Activated naive CD8-positive, alpha-beta T cell treated with anti-CD3 and anti-CD28 coated beads, Interleukin-2, amount 10 ng/mL, durations not matched to agents 7 days and 5 days (primary cell): ENCODE data around the gene SCN5A. TPM values are rescaled to one million over a fixed set of nuclear protein-coding genes. Genes with fewer than 3 reads are reported as not detected.
A peak's percentile ranks its signal among the peaks of the same experiment; 100 is the strongest.

Experiments used
- ATAC-seq: fragments of 150-1000 bp; cut with Tn5 transposase; one replicate; pipeline ENCODE4 v1.10.0; 2021; ENCODE audit warnings: low read depth, moderate library complexity
- POLR2A ChIA-PET: fragments of 350-600 bp; sonication (Branson Sonifier 250); formaldehyde crosslinking; loops from one replicate; lab custom pipeline; 2021; ENCODE audit warnings: antibody characterized with exemption; lab: Charles Lee
- DNase-seq: peaks from one replicate; pipeline ENCODE4 v3.0.0; 2021
- H3K27ac Mint-ChIP-seq: one replicate; pipeline ENCODE4 v1.8.0; 2022; ENCODE audit warnings: mild to moderate bottlenecking, mixed read lengths
- H3K27me3 Mint-ChIP-seq: one replicate; pipeline ENCODE4 v1.8.0; 2022; ENCODE audit warnings: mild to moderate bottlenecking, moderate library complexity, mixed read lengths
- H3K36me3 Mint-ChIP-seq: one replicate; pipeline ENCODE4 v1.8.0; 2021; ENCODE audit warnings: mild to moderate bottlenecking, mixed read lengths
- H3K4me1 Mint-ChIP-seq: one replicate; pipeline ENCODE4 v1.8.0; 2021; ENCODE audit warnings: mixed read lengths
- H3K4me3 Mint-ChIP-seq: one replicate; pipeline ENCODE4 v1.8.0; 2022; ENCODE audit warnings: mild to moderate bottlenecking, moderate library complexity, mixed read lengths
- H3K9me3 Mint-ChIP-seq: one replicate; pipeline ENCODE4 v1.8.0; 2021; ENCODE audit warnings: mixed read lengths
- total RNA-seq, 2 experiments: library from RNA; stranded (reverse); gene quantifications; one replicate each; pipeline ENCODE4 v1.2.3, GENCODE V29; 2021

The SCN5A gene
- total RNA-seq, 2 experiments from 2014 or later, result 0.28 to 0.53 TPM

DNA sequence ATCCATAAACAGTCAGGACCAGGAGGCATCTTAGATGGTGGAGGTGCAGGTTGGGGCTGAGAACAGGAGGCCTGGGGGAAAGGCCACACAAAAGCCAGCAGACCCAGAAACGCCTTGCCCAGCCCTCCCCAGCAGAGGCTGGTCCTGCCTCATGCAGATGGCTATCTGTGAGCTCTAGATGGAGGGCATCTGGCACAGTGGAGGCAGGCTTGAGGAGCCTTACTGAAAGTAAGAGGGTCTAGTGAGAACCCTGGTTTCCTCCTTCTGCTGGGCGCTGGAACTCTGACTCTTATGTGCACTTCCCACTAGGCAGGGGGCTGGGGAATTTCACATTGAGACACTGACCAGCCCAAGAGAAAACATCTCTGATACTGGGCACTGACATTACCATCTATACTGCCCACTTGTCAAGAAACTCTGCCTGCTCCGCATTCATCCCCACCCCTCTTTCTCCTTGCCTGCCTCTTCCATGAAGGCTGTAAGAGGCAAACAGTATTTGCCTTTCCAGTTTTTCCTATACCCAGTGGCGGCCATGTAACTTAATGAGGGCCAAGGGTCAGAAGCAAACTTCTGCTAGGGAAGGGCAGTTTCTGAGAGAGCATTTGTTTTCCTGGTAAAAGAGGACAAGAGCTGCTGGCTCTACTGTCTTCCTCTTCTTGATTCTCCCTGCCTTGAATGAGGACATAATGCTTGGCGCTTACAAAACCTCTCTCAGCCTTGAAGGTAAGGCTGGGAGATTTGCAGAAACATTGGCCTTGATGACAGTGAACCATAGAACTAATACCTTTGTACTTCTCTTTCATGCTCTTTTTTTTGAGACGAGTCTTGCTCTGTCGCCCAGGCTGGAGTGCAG, 4.4 kb upstream of the SCN5A start:
- ATAC-seq, result no peak
- H3K27ac Mint-ChIP-seq, result no peak overlapping the region
- no peak for DNase-seq
- peaks cover 24% of the 10 kb centered on the region for H3K27me3 Mint-ChIP-seq
- POLR2A ChIA-PET, result no interaction called here
- no peak overlapping the region for H3K4me3 Mint-ChIP-seq
- H3K4me1 Mint-ChIP-seq, result peaks cover 4% of the 10 kb centered on the region
- H3K9me3 Mint-ChIP-seq, result no peaks in the 10 kb centered on the region
- no peaks in the 10 kb centered on the region for H3K36me3 Mint-ChIP-seq

DNA sequence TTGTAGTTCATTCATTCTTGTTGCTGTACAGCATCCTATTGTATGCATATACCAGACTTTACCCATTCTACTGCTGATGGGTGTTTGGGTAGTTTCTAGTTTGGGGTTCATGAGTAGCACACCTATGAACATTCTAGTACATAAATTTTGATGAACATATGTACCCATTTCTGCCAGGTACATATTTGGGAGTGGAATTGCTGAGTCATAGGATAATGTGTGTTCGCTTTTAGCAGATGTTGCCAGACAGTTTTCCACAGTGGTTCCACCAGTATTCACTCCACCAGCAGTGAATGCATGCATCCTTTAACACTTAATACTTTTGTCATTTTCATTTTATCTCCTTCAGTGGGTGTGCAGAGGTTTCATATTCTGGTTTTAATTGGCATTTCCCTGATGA, 3.4 kb upstream of the SCN5A start:
- Mint-ChIP-seq H3K4me3 (no peak overlapping the region), H3K27me3 (peaks cover 21% of the 10 kb centered on the region), H3K4me1 (peaks cover 6% of the 10 kb centered on the region), H3K9me3 (no peaks in the 10 kb centered on the region), H3K36me3 (no peaks in the 10 kb centered on the region), H3K27ac (no peak overlapping the region)
- POLR2A ChIA-PET, result no interaction called here
- no peak for ATAC-seq
- no peak for DNase-seq

DNA sequence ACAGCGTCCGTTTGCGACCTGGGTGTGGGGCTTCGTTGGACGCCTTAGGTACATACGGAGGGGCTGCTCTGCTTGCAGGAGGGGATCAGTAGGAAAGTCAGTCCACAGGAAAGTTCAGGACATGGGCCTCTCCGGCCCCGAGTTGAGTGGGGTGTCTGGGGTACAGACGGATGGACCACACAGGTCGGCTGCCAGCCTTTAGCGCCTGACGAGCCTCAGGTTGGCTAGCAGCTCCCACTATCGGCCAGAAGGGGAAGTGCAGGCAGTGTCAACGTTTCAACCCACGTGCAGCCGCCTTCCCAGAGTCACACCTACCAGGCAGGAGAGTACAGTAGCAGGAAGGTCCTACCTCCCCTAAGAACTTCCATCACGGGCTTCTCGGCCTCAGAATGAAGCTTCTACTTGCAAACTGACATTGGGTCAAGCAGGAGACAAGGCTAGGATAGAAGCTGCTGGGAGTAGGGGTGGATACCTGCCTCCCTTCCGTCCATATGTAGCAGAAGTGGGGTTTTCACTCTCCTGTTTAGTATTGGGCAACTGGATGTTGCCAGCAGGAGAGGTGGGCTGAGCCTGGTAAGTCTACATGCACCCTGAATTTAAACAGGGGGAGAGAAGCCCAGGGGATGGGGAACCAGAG, 1.8 kb upstream of the SCN5A start:
- Mint-ChIP-seq H3K4me3 (no peak overlapping the region), H3K36me3 (no peaks in the 10 kb centered on the region), H3K9me3 (no peaks in the 10 kb centered on the region), H3K27me3 (peaks cover 16% of the 10 kb centered on the region), H3K27ac (no peak overlapping the region), H3K4me1 (peaks cover 6% of the 10 kb centered on the region)
- peak; percentile 70 for DNase-seq
- ATAC-seq, result peak; percentile 46
- POLR2A ChIA-PET, result no interaction called here

DNA sequence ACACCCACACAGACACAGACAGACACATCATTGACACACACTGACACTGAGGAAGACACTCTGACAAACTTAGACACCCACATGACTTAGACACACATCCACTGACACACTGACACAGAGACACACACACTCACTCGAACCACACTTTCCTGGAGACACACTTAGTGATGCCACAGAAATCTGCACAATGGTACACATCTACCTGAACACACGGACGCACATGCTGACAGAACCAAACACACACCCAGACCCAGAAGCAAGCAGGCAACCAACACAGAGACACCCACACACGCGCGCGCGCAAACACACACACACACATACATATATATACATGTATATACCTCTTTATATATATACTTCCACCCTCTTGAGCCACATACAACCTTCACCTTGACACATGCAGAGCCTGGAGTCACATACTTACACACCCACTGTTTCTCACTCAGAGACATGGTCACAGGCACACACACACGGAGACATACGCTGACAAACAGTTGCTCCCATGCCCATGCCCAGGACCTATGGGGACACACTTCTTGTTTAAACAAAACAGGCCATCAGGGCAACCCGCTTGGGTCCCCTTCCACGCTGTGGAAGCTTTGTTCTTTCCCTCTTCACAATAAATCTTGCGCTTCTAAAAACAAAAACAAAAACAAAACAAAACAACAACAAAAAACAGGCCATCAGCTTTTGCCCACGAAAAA, 913 bp upstream of the SCN5A start:
- H3K27ac Mint-ChIP-seq, result no peak overlapping the region
- DNase-seq, result no peak
- peaks cover 14% of the 10 kb centered on the region for H3K27me3 Mint-ChIP-seq
- H3K9me3 Mint-ChIP-seq, result no peaks in the 10 kb centered on the region
- POLR2A ChIA-PET, result no interaction called here
- H3K4me1 Mint-ChIP-seq, result peaks cover 2% of the 10 kb centered on the region
- no peak for ATAC-seq
- no peak overlapping the region for H3K4me3 Mint-ChIP-seq
- no peaks in the 10 kb centered on the region for H3K36me3 Mint-ChIP-seq

DNA sequence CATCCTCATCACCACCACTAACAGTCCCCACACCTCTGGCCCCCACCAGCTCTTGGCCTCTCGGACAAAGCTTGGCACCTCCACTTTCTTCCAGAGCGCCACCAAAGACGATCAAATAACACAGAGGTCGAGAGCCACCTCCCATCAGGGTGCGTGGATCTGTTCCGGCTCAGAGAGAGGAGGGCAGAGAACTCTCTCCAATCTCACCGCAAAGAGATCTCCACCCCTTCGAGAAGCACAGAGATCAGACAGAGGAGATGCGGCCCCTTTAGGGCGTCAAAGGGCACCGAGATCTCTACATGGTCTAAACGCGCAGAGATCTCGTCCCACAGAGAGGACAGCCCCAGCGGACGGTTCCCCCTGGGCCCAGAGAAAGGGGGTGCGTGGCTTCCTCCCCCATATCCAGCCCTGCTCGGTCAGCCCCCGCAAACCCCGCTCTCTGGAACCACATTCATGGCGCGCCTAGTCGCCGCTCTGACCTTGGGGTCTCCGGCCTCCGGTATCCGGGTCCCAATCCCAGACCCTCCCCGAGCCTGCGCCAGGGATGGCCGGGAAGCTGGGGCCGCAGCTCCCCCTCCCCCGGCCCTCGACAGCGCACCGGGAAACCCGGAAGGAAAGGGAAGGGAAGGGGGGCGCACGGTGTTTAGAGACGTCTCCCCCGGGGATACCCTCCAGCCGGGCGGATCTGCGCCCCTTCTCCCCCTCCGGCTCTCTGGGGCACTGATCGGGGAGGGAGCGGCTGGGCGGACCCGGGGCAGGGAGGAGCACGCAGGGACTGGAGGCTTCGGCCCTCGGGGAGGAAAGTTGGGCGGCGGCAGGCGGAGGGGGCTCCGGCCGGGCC, 608 bp downstream of the SCN5A start:
- ATAC-seq (no peak), DNase-seq (no peak)
- Mint-ChIP-seq H3K9me3 (no peaks in the 10 kb centered on the region), H3K27ac (no peak overlapping the region), H3K4me1 (peaks cover 2% of the 10 kb centered on the region), H3K4me3 (peak overlapping the region; percentile 56), H3K27me3 (peaks cover 14% of the 10 kb centered on the region), H3K36me3 (no peaks in the 10 kb centered on the region)
- POLR2A ChIA-PET, result no interaction called here

DNA sequence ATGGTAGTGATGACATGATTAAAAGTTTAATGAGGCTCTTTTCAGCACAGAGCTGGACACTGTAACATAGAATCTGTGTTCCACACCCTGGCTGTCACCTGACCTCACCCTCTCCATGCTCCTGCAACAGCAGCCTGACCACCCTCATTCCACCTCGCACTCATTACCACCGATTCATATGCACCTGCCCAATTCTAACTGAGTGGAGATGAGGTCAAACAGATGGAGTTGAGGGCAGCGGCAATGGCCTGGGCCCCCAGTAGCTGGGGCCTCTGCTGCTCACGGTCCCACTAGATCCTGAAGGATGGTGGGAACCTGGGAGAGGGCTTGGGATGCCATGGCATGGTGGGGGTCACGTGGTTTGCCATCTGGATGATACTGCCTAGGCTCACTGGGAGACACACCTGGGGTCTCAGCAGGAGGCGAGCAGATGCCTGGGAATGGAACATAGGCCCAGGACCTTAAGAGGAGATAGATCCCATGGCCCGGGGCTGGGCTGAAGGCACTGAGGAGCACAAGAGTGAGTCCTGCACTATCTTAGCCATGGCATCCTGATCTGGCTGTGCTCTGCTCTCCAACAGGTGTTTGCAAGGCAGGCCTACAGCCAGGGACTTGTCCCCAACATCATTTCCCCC, 1.3 kb downstream of the SCN5A start:
- Mint-ChIP-seq H3K9me3 (no peaks in the 10 kb centered on the region), H3K27ac (no peak overlapping the region)
- no peak for ATAC-seq

DNA sequence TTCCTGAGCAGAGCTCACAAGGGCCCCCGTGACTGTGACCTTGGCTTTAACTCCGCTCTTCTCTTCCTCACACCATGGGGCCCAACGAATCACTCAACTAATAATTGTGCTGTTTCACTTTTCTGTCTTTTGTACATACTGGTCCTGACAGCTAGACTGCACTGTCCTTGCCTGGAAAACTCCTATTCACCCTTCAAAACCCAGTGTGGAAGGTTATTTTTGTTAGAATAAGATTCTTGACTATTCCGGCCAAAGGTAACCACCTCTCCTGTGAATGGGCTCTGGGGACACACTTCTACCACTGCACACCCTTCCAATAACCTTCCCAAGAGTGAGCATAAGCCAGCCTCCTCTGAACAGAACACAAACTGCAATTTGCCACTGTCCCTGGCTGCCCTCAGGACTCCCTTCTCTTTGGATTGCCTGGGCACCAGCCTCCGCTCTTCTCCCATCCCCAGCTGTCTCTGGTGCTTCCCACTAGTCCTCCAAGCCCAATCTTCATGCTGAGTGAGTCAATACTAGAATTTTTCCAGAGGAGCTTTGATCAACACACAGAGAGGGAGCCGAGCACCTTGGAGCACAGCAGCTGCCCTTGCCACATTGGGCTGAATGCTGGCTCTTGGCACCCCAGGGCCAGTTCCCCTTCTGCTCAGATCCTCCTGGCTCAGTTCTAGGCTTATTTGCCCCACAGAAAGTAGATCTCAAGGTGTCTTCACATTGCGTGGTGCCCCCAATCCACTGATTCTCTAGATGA, 2.1 kb downstream of the SCN5A start:
- DNase-seq (no peak), ATAC-seq (no peak)
- H3K27ac Mint-ChIP-seq, result no peak overlapping the region
- peaks cover 2% of the 10 kb centered on the region for H3K4me1 Mint-ChIP-seq
- POLR2A ChIA-PET, result no interaction called here
- H3K4me3 Mint-ChIP-seq, result no peak overlapping the region
- H3K27me3 Mint-ChIP-seq, result peaks cover 5% of the 10 kb centered on the region
- no peaks in the 10 kb centered on the region for H3K9me3 Mint-ChIP-seq
- H3K36me3 Mint-ChIP-seq, result no peaks in the 10 kb centered on the region

More for the DNA sequence above, 1.3 kb downstream of the SCN5A start:
- peaks cover 2% of the 10 kb centered on the region for H3K4me1 Mint-ChIP-seq
- no peaks in the 10 kb centered on the region for H3K36me3 Mint-ChIP-seq
- peak overlapping the region; percentile 56 for H3K4me3 Mint-ChIP-seq
- DNase-seq, result no peak
- POLR2A ChIA-PET, result no interaction called here
- H3K27me3 Mint-ChIP-seq, result peaks cover 10% of the 10 kb centered on the region

DNA sequence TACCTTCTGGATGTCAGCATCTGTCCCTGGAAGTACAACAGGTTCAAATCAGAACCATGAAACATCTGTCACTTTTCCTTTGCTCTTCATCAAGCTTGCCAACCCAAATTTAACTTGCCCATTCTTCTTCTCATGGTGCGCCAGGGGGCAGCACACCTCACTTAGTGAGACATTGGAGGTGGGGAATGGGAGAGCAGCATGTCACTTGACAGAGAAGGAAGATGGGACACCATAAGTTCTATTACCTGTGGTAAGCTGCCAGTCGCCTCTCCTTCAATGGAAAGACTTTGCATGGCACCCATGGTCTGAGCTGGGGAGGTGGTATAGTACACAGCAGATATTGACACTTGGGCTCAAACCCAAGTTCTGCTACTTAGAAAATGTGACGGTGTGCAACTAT, 2.9 kb downstream of the SCN5A start:
- Mint-ChIP-seq H3K9me3 (no peaks in the 10 kb centered on the region), H3K27ac (no peak overlapping the region), H3K27me3 (peaks cover 2% of the 10 kb centered on the region), H3K4me3 (no peak overlapping the region), H3K36me3 (no peaks in the 10 kb centered on the region), H3K4me1 (peaks cover 2% of the 10 kb centered on the region)
- no peak for DNase-seq
- POLR2A ChIA-PET, result no interaction called here
- ATAC-seq, result no peak

DNA sequence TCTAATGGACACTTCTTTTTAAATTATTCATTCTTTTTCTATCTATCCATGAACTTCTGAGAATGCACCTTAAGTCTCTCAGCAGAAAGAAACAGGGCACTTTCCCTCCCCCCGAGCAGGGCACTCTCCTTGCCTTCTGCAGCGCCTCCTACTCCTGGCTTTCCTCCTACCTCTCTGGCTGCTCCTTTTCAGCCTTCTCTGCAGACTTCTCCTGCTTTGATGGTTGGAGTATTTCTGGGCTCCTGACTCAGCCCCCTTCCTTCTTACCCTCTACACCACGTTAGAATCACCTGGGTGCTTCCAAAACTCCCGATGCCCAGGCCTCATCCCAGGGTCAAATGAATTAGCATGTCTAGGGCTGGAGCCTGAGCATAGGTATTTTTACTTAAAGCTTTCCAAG, 3.4 kb downstream of the SCN5A start:
- peaks cover under 1% of the 10 kb centered on the region for H3K27me3 Mint-ChIP-seq
- ATAC-seq (no peak), DNase-seq (no peak)
- no peak overlapping the region for H3K4me3 Mint-ChIP-seq
- H3K27ac Mint-ChIP-seq, result no peak overlapping the region
- POLR2A ChIA-PET, result no interaction called here
- no peaks in the 10 kb centered on the region for H3K9me3 Mint-ChIP-seq
- peaks cover 2% of the 10 kb centered on the region for H3K4me1 Mint-ChIP-seq
- H3K36me3 Mint-ChIP-seq, result no peaks in the 10 kb centered on the region

DNA sequence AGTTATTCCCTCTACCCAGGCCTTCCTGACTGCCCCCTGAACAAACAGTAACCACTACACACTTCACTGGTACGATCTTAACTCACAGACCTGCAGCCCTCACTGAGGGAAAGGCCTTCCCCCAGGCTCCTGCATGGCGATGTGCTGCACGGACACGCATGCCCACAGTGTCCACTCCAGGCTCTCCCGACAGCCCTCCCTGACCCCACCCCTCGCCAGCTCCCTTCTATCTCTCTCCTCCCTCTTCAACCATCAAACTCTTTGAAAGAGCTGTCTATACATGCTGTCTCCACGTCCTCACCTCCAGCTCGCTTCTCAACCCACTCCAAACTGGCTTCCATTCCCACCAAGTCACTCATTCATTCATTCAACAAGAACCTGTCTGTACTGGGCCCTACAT, 3.9 kb downstream of the SCN5A start:
- POLR2A ChIA-PET, result no interaction called here
- H3K36me3 Mint-ChIP-seq, result no peaks in the 10 kb centered on the region
- H3K27ac Mint-ChIP-seq, result no peak overlapping the region
- ATAC-seq (no peak), DNase-seq (no peak)
- H3K27me3 Mint-ChIP-seq, result no peaks in the 10 kb centered on the region
- peaks cover 2% of the 10 kb centered on the region for H3K4me1 Mint-ChIP-seq
- no peak overlapping the region for H3K4me3 Mint-ChIP-seq
- H3K9me3 Mint-ChIP-seq, result no peaks in the 10 kb centered on the region

DNA sequence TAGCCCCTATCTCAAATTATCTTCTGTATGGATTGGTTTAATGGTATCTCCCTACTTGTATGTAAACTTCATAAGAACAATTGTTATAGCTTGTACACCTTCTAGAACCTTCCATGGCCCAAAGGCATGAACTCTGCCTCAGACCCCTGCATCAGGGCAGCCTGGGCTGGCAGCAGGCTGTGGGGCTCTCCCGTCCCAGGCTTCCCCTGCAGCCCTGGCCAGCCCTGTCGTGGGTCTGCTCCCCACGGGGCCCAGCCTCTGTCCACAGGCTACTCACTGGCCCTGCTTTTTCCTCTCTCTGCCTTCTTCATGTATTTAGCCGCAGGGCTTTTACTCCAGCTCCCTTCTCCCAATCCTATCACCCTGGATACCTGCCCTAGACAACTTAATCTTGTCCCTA, 4.4 kb downstream of the SCN5A start:
- Mint-ChIP-seq H3K4me1 (peaks cover 2% of the 10 kb centered on the region), H3K4me3 (no peak overlapping the region), H3K9me3 (no peaks in the 10 kb centered on the region), H3K27ac (no peak overlapping the region), H3K27me3 (no peaks in the 10 kb centered on the region), H3K36me3 (no peaks in the 10 kb centered on the region)
- ATAC-seq (no peak), DNase-seq (no peak)
- POLR2A ChIA-PET, result no interaction called here

DNA sequence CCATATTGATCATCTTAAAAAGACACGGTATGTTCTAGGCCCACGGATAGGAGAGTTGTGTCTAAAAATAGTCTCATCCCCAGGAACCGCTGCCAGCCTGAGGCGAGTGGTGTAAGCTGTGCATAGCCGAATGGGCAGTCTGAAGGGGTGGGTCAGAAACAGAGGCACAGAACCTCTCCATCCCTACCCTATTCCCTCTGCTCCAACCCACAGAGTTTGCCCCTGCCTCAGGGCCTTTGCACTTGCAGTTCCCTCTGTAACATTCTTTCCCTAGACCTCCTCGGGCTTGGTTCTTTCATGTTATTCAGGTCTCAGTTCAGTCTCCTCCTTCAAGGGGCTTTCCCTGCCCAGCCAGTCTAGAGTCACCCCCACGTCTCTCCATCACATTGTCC, 4.8 kb downstream of the SCN5A start:
- Mint-ChIP-seq H3K4me3 (no peak overlapping the region), H3K27me3 (no peaks in the 10 kb centered on the region), H3K27ac (no peak overlapping the region), H3K36me3 (no peaks in the 10 kb centered on the region), H3K9me3 (no peaks in the 10 kb centered on the region), H3K4me1 (peaks cover 2% of the 10 kb centered on the region)
- POLR2A ChIA-PET, result no interaction called here
- ATAC-seq, result no peak
- no peak for DNase-seq
